Suprapubic skin (tissue), 4 donors: ENCODE measurements around the gene FAM117A.
"Not testable (repeated sequence)": the region's sequence is repeated elsewhere in the genome, so short reads cannot be mapped to it uniquely, and the experiment has no call there.

ENCODE experiments used
- EP300 ChIP-seq: sonication (generic); formaldehyde crosslinking; IDR thresholded peaks from one replicate; pipeline ENCODE4 v1.6.1; 2017; ENCODE audit warnings: antibody characterized with exemption
- POLR2A ChIP-seq, 2 donors: fragments of 450-650 bp; IDR thresholded peaks; one replicate each; pipeline ENCODE4 v1.6.1; 2017; ENCODE audit warnings: antibody characterized with exemption in 2 of 2, mild to moderate bottlenecking in 2 of 2, moderate library complexity in 2 of 2
- POLR2AphosphoS5 ChIP-seq, 3 donors: sonication (generic); formaldehyde crosslinking; IDR thresholded peaks; one replicate each; pipeline ENCODE4 v1.6.1; 2017; ENCODE audit warnings: antibody characterized with exemption in 3 of 3
- TF ChIP-seq, protein P1 (sequence below), 2 donors: fragments of 200-600 bp in 1 of 2; fragments of 450-650 bp in 1 of 2; sonication (generic) in 1 of 2; IDR thresholded peaks; one replicate each; pipeline ENCODE4 v1.5.1; 2016 to 2019; ENCODE audit warnings: antibody characterized with exemption in 2 of 2, mild to moderate bottlenecking in 1 of 2, moderate library complexity in 1 of 2

DNA sequence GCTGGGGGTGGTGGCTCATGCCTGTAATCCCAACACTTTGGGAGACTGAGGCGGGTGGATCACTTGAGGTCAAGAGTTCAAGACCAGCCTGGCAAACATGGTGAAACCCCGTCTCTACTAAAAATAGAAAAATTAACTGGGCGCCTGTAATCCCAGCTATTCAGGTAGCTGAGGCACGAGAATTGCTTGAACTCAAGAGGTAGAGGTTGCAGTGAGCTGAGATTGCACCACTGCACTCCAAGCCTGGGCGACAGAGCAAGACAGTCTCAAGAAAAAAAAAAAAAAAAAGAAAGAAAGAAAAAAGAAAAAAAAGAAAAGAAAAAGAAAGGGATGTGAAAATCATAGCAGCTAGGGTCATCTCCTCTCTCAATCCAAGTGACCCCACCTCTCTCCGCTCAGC, 39.4 kb downstream of the FAM117A start:
- TF ChIP-seq, protein P1, sequence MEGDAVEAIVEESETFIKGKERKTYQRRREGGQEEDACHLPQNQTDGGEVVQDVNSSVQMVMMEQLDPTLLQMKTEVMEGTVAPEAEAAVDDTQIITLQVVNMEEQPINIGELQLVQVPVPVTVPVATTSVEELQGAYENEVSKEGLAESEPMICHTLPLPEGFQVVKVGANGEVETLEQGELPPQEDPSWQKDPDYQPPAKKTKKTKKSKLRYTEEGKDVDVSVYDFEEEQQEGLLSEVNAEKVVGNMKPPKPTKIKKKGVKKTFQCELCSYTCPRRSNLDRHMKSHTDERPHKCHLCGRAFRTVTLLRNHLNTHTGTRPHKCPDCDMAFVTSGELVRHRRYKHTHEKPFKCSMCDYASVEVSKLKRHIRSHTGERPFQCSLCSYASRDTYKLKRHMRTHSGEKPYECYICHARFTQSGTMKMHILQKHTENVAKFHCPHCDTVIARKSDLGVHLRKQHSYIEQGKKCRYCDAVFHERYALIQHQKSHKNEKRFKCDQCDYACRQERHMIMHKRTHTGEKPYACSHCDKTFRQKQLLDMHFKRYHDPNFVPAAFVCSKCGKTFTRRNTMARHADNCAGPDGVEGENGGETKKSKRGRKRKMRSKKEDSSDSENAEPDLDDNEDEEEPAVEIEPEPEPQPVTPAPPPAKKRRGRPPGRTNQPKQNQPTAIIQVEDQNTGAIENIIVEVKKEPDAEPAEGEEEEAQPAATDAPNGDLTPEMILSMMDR (IDR thresholded peaks at IDR 0.05), result not testable (repeated sequence)
- not testable (repeated sequence) for TF ChIP-seq POLR2AphosphoS5 (IDR thresholded peaks at IDR 0.05); POLR2A (IDR thresholded peaks at IDR 0.05); EP300
